Measurements from ENCODE around the gene MPZL3.

DNA sequence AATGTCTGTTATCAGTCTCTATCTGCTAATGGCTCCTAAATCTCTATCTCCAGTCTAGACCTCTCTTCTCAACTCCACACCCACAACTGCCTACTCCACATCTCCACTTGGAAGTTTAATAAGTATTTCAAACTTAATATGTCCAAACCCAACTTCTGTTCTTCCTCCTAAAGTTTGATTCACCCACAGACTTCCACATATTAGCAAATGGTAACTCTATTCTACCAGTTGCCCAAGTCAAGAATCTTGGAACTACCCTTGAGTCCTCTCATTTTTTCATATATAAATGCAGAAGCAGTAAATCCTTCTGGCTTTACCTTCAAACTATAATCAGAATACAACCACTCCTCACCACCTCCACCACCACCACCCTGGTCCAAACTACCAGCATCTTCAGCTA is 20.7 kb downstream of the MPZL3 start:
- TF ChIP-seq, protein P1, sequence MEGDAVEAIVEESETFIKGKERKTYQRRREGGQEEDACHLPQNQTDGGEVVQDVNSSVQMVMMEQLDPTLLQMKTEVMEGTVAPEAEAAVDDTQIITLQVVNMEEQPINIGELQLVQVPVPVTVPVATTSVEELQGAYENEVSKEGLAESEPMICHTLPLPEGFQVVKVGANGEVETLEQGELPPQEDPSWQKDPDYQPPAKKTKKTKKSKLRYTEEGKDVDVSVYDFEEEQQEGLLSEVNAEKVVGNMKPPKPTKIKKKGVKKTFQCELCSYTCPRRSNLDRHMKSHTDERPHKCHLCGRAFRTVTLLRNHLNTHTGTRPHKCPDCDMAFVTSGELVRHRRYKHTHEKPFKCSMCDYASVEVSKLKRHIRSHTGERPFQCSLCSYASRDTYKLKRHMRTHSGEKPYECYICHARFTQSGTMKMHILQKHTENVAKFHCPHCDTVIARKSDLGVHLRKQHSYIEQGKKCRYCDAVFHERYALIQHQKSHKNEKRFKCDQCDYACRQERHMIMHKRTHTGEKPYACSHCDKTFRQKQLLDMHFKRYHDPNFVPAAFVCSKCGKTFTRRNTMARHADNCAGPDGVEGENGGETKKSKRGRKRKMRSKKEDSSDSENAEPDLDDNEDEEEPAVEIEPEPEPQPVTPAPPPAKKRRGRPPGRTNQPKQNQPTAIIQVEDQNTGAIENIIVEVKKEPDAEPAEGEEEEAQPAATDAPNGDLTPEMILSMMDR (IDR thresholded peaks at IDR 0.05): no peak
- TF ChIP-seq ZFX (IDR thresholded peaks at IDR 0.05; ENCODE audit: borderline replicate concordance): no peak
